Measurements from ENCODE around the gene TNFRSF12A.

- no peak for TF ChIP-seq POLR2A (IDR thresholded peaks at IDR 0.05)
- TF ChIP-seq, protein P1, sequence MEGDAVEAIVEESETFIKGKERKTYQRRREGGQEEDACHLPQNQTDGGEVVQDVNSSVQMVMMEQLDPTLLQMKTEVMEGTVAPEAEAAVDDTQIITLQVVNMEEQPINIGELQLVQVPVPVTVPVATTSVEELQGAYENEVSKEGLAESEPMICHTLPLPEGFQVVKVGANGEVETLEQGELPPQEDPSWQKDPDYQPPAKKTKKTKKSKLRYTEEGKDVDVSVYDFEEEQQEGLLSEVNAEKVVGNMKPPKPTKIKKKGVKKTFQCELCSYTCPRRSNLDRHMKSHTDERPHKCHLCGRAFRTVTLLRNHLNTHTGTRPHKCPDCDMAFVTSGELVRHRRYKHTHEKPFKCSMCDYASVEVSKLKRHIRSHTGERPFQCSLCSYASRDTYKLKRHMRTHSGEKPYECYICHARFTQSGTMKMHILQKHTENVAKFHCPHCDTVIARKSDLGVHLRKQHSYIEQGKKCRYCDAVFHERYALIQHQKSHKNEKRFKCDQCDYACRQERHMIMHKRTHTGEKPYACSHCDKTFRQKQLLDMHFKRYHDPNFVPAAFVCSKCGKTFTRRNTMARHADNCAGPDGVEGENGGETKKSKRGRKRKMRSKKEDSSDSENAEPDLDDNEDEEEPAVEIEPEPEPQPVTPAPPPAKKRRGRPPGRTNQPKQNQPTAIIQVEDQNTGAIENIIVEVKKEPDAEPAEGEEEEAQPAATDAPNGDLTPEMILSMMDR (IDR thresholded peaks at IDR 0.05) = no peak
Observed at GRCh38 chr16:3070608-3071111, 50.5 kb downstream of the TNFRSF12A start.
